PC-3 (cell line): ENCODE results near the gene PRLR. TPM values are rescaled to one million over a fixed set of nuclear protein-coding genes. Genes with fewer than 3 reads are reported as not detected.

Experiments
- ATAC-seq: fragments of 200-7000 bp; cut with Tn5 transposase; 2 replicates; pipeline ENCODE4 v1.9.1; 2020; ENCODE audit warnings: mild to moderate bottlenecking, moderate library complexity
- BruUV-seq: library from RNA; stranded (reverse); fragments of 400-500 nt; replicated peaks from 2 replicates; lab custom pipeline; 2021; lab: Mats Ljungman, UMichigan
- CTCF ChIA-PET: fragments of 300-600 bp; sonication (Branson Sonifier 250); formaldehyde crosslinking; loops from one replicate; lab custom pipeline; 2022; ENCODE audit warnings: antibody characterized with exemption; lab: Charles Lee
- POLR2A ChIA-PET: fragments of 300-600 bp; sonication (Branson Sonifier 250); formaldehyde crosslinking; loops from one replicate; lab custom pipeline; 2022; ENCODE audit warnings: antibody characterized with exemption; ENCODE audit not compliant: unreplicated experiment; lab: Charles Lee
- DNase-seq: peaks from one replicate; pipeline ENCODE4 v3.0.0-alpha.2; 2015
- H2AFZ ChIP-seq: fragments of 300-600 bp; sonication (generic); 2 replicates; pipeline ENCODE4 v1.6.0; 2016; ENCODE audit warnings: antibody characterized with exemption, low read length
- H3F3A ChIP-seq: fragments of 300-600 bp; sonication (generic); one replicate; pipeline ENCODE4 v1.6.0; 2017; ENCODE audit warnings: antibody characterized with exemption, low read length, control low read depth, mild to moderate bottlenecking; ENCODE audit not compliant: unreplicated experiment
- H3K27ac ChIP-seq: fragments of 300-600 bp; sonication (generic); 2 replicates; pipeline ENCODE4 v1.5.1; 2016; ENCODE audit warnings: mild to moderate bottlenecking, low read length
- H3K27me3 ChIP-seq: fragments of 300-600 bp; sonication (generic); 2 replicates; pipeline ENCODE4 v1.6.1; 2016; ENCODE audit warnings: low read length, mixed read lengths
- H3K36me3 ChIP-seq: fragments of 300-600 bp; sonication (generic); 2 replicates; pipeline ENCODE4 v1.6.1; 2016; ENCODE audit warnings: low read depth, mixed run types, low read length, mixed read lengths
- H3K4me1 ChIP-seq: fragments of 300-600 bp; sonication (generic); 2 replicates; pipeline ENCODE4 v1.5.1; 2016; ENCODE audit warnings: low read length; ENCODE audit not compliant: insufficient read depth
- H3K4me2 ChIP-seq: fragments of 300-600 bp; sonication (generic); 2 replicates; pipeline ENCODE4 v1.6.0; 2016; ENCODE audit warnings: low read length
- H3K4me3 ChIP-seq: fragments of 300-600 bp; sonication (generic); 2 replicates; pipeline ENCODE4 v1.5.1; 2016; ENCODE audit warnings: mild to moderate bottlenecking, low read length, mixed read lengths
- H3K79me2 ChIP-seq: fragments of 300-600 bp; sonication (generic); 2 replicates; pipeline ENCODE4 v1.6.1; 2017; ENCODE audit warnings: low read length, mixed read lengths
- H3K9ac ChIP-seq: fragments of 300-600 bp; sonication (generic); 2 replicates; pipeline ENCODE4 v1.6.0; 2016; ENCODE audit warnings: mild to moderate bottlenecking, low read length
- H3K9me2 ChIP-seq: fragments of 300-600 bp; sonication (generic); replicated peaks from 2 replicates; pipeline ENCODE4 v1.6.1; 2016; ENCODE audit warnings: mixed run types, low read length, mixed read lengths
- H3K9me3 ChIP-seq: fragments of 300-600 bp; sonication (generic); 2 replicates; pipeline ENCODE4 v1.6.1; 2016; ENCODE audit warnings: low read length, mixed read lengths
- H4K20me1 ChIP-seq: fragments of 300-600 bp; sonication (generic); 2 replicates; pipeline ENCODE4 v1.6.1; 2016; ENCODE audit warnings: low read length, mixed read lengths
- EZH2 ChIP-seq: fragments of 300-600 bp; sonication (generic); IDR thresholded peaks from one replicate; pipeline ENCODE4 v1.6.1; 2017; ENCODE audit warnings: antibody characterized with exemption, mild to moderate bottlenecking, low read length; ENCODE audit not compliant: unreplicated experiment
- EZH2phosphoT487 ChIP-seq: fragments of 300-600 bp; sonication (generic); IDR thresholded peaks from 2 replicates; pipeline ENCODE4 v1.6.1; 2018; ENCODE audit warnings: mild to moderate bottlenecking, antibody characterized with exemption, low read length, borderline replicate concordance
- intact Hi-C: fragments of 100-400 bp; cut with micrococcal nuclease; formaldehyde crosslinking; loops from 2 replicates; pipeline ENCODE4 v1.9.0; 2023
- total RNA-seq: library from RNA; depleted of rRNA; stranded (reverse); fragments of >200 nt; gene quantifications from 2 replicates; pipeline ENCODE4 v1.2.3, GENCODE V29; 2014
- TF ChIP-seq, protein P1 (sequence below): fragments of 300-600 bp; sonication (generic); conservative IDR thresholded peaks from 2 replicates; pipeline ENCODE4 v1.5.1; 2017; ENCODE audit warnings: antibody characterized with exemption, low read depth, mild to moderate bottlenecking, low read length

PRLR gene
- total RNA-seq, 1 experiment from 2014 or later = 0.29 TPM

DNA sequence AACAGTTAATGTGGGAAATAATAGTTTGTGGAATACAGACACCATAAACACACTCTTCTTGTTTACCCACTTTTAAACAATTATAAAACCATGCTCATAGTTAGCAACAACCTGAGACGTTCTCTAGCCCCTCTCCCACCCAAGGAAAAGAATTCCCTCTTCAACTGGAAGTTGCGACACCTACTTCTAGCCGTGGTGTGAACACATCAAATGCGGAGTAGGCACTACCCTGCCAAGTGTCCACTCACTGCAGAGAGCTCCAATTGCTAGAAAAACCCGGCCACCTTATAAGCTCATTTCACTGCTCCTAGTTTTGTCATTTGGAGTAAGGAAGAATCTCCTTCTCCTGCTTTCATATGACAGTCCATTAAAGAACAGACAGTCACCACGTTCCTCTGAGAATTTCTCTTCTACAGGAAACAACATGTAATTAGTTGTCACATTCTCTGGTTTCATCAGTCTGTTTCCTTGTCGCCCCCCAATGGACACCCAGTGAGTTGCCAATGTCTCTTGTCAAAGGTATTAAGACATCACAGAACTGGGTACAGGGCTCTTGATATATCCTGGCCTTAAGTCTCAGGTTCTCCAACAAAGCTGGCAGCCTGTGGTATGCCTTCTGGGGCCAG lies 47.3 kb downstream of the PRLR start:
- peak; percentile 72 for DNase-seq
- no peak overlapping the region for H3K4me3 ChIP-seq
- ChIA-PET CTCF (interaction anchor here (0.6 kb wide), 1 partner anchor 34 kb away, joined by 3 read pairs; no protein-coding TSS in a partner anchor), POLR2A (no interaction called here)
- H4K20me1 ChIP-seq = no peaks in the 10 kb centered on the region
- peak; percentile 63; the same call in 1 of the 2 replicates for ATAC-seq
- TF ChIP-seq, protein P1, sequence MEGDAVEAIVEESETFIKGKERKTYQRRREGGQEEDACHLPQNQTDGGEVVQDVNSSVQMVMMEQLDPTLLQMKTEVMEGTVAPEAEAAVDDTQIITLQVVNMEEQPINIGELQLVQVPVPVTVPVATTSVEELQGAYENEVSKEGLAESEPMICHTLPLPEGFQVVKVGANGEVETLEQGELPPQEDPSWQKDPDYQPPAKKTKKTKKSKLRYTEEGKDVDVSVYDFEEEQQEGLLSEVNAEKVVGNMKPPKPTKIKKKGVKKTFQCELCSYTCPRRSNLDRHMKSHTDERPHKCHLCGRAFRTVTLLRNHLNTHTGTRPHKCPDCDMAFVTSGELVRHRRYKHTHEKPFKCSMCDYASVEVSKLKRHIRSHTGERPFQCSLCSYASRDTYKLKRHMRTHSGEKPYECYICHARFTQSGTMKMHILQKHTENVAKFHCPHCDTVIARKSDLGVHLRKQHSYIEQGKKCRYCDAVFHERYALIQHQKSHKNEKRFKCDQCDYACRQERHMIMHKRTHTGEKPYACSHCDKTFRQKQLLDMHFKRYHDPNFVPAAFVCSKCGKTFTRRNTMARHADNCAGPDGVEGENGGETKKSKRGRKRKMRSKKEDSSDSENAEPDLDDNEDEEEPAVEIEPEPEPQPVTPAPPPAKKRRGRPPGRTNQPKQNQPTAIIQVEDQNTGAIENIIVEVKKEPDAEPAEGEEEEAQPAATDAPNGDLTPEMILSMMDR = peak; percentile 83
- no peak for TF ChIP-seq EZH2phosphoT487
- no peak overlapping the region for H2AFZ ChIP-seq
- H3K27me3 ChIP-seq = peaks cover 37% of the 10 kb centered on the region
- intact Hi-C loops = loop anchor here (1.0 kb wide), 1 partner anchor 94 kb away; no protein-coding TSS in a partner anchor
- no peaks in the 10 kb centered on the region; the same call in 1 of the 2 replicates for H3K36me3 ChIP-seq
- H3K4me2 ChIP-seq = no peak overlapping the region
- H3K9me2 ChIP-seq = no peaks in the 10 kb centered on the region
- H3K9me3 ChIP-seq = no peaks in the 10 kb centered on the region
- H3F3A ChIP-seq = no peaks in the 10 kb centered on the region
- no peaks in the 10 kb centered on the region for H3K79me2 ChIP-seq
- H3K9ac ChIP-seq = no peak overlapping the region
- no peak overlapping the region for H3K27ac ChIP-seq
- no peaks in the 10 kb centered on the region for H3K4me1 ChIP-seq
- BruUV-seq = no TSS peak

GRCh38 chr5:35182486-35182885 lies 47.8 kb downstream of the PRLR start:
- no peak for ATAC-seq
- Histone ChIP-seq H3K27ac (no peak overlapping the region), H3K4me2 (no peak overlapping the region), H3F3A (no peaks in the 10 kb centered on the region), H3K36me3 (no peaks in the 10 kb centered on the region; the same call in 1 of the 2 replicates), H3K9ac (no peak overlapping the region), H3K27me3 (peaks cover 34% of the 10 kb centered on the region), H3K4me1 (no peaks in the 10 kb centered on the region), H3K9me3 (no peaks in the 10 kb centered on the region), H2AFZ (no peak overlapping the region), H3K4me3 (no peak overlapping the region), H3K79me2 (no peaks in the 10 kb centered on the region), H4K20me1 (no peaks in the 10 kb centered on the region), H3K9me2 (no peaks in the 10 kb centered on the region)
- no TSS peak for BruUV-seq
- ChIA-PET POLR2A (no interaction called here), CTCF (interaction anchor here (0.6 kb wide), 1 partner anchor 34 kb away, joined by 3 read pairs; no protein-coding TSS in a partner anchor)
- TF ChIP-seq, protein P1 = no peak
- TF ChIP-seq EZH2 (no peak), EZH2phosphoT487 (no peak)
- intact Hi-C loops = no loop called here
- no peak for DNase-seq

DNA sequence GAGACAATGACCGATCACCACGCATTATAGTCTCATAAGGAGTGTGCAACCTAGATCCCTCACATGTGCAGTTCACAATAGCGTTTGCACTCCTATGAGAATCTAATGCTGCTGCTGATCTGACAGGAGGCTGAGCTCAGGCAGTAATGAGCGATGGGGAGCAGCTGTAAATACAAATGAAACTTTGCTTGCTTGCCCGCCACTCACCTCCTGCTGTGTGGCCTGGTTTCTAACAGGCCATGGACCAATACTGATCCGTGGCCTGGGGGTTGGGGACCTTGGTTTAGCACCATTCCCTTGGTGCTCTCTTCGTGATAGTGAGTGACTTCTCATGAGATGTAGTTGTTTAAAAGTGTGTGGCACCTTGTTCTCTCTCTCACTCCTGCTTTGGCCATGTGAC lies 50.2 kb downstream of the PRLR start:
- Histone ChIP-seq H2AFZ (no peak overlapping the region), H3K9me3 (no peaks in the 10 kb centered on the region), H3K36me3 (no peaks in the 10 kb centered on the region; the same call in 1 of the 2 replicates), H3K9me2 (no peaks in the 10 kb centered on the region), H3K79me2 (no peaks in the 10 kb centered on the region), H3K27me3 (peaks cover 21% of the 10 kb centered on the region), H3K4me1 (no peaks in the 10 kb centered on the region), H3K9ac (no peak overlapping the region), H3K4me2 (no peak overlapping the region), H3F3A (no peaks in the 10 kb centered on the region), H3K4me3 (no peak overlapping the region), H4K20me1 (no peaks in the 10 kb centered on the region), H3K27ac (no peak overlapping the region)
- CTCF ChIA-PET = no interaction called here
- DNase-seq (no peak), ATAC-seq (no peak)
- intact Hi-C loops = no loop called here
- BruUV-seq = no TSS peak
- POLR2A ChIA-PET = no interaction called here
- TF ChIP-seq EZH2phosphoT487 (no peak), EZH2 (no peak)
- TF ChIP-seq, protein P1 = no peak
